ENCODE data around the gene KCNJ6. TPM values are rescaled to one million over a fixed set of nuclear protein-coding genes. Genes with fewer than 3 reads are reported as not detected.

The KCNJ6 gene
- total and polyA plus RNA-seq, 5 donors, result 0.03 TPM; not detected in 4

DNA sequence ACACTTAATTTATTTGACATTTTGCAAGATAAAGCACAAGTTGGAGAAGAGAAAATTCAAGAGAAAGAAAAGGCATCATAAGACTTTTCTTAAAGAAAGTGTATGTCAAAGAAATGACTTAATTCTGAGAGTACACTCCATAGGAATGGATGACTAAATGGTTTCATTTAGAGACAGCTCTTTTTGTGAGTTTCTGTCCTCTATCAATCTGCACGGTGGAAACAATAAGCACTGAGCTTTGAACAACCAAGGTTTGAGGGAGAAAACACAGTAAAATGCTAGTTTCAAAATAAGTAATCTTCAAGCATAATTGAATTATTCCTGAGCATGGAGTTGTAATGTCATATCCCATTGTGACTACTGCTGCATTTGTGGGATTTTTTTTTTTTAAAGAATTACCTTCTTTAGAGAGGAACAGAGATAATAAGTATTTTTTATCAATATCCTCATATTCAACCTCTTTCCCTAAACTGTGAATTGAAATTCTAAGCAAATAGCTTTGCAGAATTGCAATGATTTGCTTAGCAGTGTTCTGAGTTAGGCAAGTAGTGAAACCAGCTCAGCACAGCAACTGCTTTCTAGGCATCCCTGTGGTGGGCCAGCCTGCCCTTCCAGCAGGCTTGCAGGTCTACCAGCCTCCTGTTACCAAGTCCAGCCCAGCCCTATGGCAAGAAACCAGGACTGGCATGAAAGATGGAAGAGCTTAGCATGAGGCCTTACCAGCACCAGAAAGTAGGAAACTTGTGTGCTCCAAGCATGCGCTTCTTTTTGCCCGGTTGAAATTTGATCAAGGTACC lies 38.2 kb downstream of the KCNJ6 start:
- Histone ChIP-seq H3K27ac (ENCODE audit: low read length) (no peak overlapping the region), H3K4me1 (ENCODE audit: control insufficient read depth, insufficient read depth, low read length) (no peaks in the 10 kb centered on the region), H3K9me3 (ENCODE audit: control insufficient read depth, low read length) (no peaks in the 10 kb centered on the region), H3K27me3 (ENCODE audit: control insufficient read depth, insufficient read depth) (no peaks in the 10 kb centered on the region), H3K4me3 (ENCODE audit: low read length) (no peak overlapping the region)
- WGBS, result 84% methylated on average over 3 of the region's 3 CpGs
- no peak for ATAC-seq
- DNase-seq, result no peak
- intact Hi-C loops (cut with DNase I), result no loop called here

DNA sequence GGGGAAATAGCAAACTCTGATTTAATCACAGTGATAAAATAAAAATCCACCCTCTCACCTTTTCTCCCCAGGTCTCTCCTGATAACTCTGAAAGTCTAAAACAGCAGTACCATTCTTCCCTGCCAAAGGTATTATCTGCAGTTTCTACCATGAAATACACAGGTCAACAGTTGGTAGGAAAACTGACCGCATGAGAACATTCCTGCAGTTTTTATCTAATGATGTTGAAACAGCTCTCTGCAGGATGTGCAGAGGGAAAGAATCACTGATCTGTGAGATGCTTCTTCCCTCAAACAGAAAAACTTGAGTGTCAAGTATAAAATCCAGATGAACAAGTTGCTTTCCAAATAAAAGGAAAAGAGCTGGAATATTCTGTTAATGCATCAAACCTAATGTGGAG lies 39.1 kb downstream of the KCNJ6 start:
- Histone ChIP-seq H3K4me3 (ENCODE audit: low read length) (no peak overlapping the region), H3K27ac (ENCODE audit: low read length) (no peak overlapping the region), H3K9me3 (ENCODE audit: control insufficient read depth, low read length) (no peaks in the 10 kb centered on the region), H3K4me1 (ENCODE audit: control insufficient read depth, insufficient read depth, low read length) (no peaks in the 10 kb centered on the region), H3K27me3 (ENCODE audit: control insufficient read depth, insufficient read depth) (no peaks in the 10 kb centered on the region)
- DNase-seq (no peak), ATAC-seq (no peak)
- intact Hi-C loops (cut with DNase I), result no loop called here
- WGBS, result 33% methylated on average over 1 of the region's 1 CpG

DNA sequence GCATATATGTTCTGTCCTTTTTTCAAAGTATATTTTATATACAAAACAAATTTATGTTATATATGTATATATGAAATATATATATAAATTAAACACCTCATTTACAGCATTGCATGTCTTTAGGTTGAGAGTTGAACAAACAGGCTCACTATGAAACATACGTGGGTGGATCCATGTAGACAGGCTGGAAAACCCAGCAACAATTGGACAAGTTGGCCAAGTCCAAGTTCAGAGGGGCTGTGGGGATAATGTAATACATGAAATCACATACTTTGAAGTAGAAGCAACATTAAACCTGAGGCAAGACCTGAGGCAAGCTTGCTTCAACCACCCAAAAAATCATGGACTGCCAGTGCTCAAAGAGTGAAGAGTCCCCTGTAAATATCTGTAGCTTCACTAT lies 39.7 kb downstream of the KCNJ6 start:
- no peak overlapping the region for H3K4me3 ChIP-seq (ENCODE audit: low read length)
- H3K4me1 ChIP-seq (ENCODE audit: control insufficient read depth, insufficient read depth, low read length), result no peaks in the 10 kb centered on the region
- no peak overlapping the region for H3K27ac ChIP-seq (ENCODE audit: low read length)
- intact Hi-C loops (cut with DNase I), result no loop called here
- 83% methylated on average over 1 of the region's 1 CpG for WGBS
- DNase-seq, result no peak
- no peaks in the 10 kb centered on the region for H3K27me3 ChIP-seq (ENCODE audit: control insufficient read depth, insufficient read depth)
- H3K9me3 ChIP-seq (ENCODE audit: control insufficient read depth, low read length), result no peaks in the 10 kb centered on the region
- ATAC-seq, result no peak

DNA sequence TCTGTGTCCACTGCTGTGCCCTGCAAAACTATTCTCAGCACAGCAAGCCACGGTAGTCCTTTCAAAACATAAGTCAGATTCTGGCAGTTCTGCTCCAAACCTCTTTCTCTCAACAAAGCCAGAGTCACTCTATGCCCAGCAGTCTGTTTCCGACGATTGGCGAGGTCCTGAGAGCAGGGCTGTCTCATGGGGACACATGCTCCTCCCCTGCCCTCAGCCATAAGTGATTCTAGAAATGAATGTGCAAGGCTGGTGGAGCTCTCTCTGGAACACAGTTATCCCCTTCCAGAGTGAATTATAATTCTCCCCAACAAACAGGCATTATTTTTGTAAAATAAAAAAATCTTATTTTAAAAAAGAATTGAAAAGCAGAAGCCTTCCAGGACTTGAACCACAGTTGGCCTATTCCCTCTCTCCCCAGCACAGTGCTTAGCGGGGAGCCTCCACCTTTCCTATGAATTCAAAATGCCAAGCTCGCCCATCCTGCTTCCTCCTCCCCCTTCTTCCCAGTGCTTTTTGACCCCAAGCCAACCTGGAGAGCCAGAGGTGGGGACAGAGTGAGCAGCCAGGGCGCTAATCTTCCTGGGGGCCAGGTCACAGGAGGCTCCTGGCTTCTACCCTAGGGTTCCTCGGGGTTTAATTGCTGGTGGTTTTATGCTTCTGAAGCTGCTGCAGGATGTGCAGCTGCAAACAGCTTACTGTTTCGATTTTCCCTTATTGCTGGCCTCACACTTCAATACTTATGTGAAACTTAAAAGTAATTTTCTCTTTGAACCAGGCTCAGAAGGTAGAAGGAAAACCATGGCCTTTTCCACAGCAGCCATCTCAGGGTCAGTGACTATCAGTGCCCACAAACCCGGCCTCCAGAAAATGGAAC lies 41.1 kb downstream of the KCNJ6 start:
- Histone ChIP-seq H3K4me1 (ENCODE audit: control insufficient read depth, insufficient read depth, low read length) (no peaks in the 10 kb centered on the region), H3K27ac (ENCODE audit: low read length) (no peak overlapping the region), H3K4me3 (ENCODE audit: low read length) (no peak overlapping the region), H3K27me3 (ENCODE audit: control insufficient read depth, insufficient read depth) (no peaks in the 10 kb centered on the region), H3K9me3 (ENCODE audit: control insufficient read depth, low read length) (no peaks in the 10 kb centered on the region)
- no peak for DNase-seq
- no peak for ATAC-seq
- intact Hi-C loops (cut with DNase I), result no loop called here
- WGBS, result 68% methylated on average over 10 of the region's 10 CpGs

DNA sequence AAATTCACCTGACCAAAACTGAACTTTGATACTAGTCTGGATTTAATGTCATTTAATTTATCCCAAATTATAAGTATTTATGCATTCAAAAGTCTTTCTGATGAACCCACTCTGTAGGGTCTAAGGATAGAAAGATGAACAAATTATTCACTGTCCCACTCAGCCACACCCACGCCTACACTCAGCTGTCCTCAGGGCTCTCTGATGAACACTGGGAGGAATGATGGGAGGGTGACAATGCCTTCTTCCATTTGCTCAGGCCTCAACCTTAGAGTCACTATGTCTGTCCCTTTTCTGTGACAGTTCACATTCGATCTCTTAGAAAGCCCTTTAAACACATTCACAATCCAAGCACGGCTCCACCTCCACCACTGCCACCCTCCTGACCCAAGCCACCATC lies 41.8 kb downstream of the KCNJ6 start:
- H3K9me3 ChIP-seq (ENCODE audit: control insufficient read depth, low read length), result no peaks in the 10 kb centered on the region
- DNase-seq (no peak), ATAC-seq (no peak)
- no peaks in the 10 kb centered on the region for H3K4me1 ChIP-seq (ENCODE audit: control insufficient read depth, insufficient read depth, low read length)
- intact Hi-C loops (cut with DNase I), result no loop called here
- WGBS, result 51% methylated on average over 3 of the region's 3 CpGs
- no peaks in the 10 kb centered on the region for H3K27me3 ChIP-seq (ENCODE audit: control insufficient read depth, insufficient read depth)
- H3K4me3 ChIP-seq (ENCODE audit: low read length), result no peak overlapping the region
- no peak overlapping the region for H3K27ac ChIP-seq (ENCODE audit: low read length)

DNA sequence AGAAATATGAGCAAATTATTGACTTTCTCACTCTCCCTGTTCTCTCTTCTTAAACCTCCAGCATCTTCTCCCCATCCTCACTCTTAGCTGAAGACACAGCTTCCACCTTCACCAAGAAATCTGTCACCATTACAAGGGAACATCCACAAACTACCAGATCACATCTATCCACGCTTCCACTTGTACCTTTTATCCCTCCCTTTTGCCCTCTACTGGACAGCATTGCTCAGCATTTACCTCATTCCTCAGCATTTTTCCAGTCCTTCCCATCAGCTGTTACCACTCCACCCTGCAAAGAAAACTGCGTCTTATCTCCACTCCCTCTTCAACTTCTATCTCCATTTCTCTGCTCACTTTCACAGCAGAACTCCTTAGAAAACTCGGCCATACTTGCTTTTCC lies 42.6 kb downstream of the KCNJ6 start:
- no peaks in the 10 kb centered on the region for H3K9me3 ChIP-seq (ENCODE audit: control insufficient read depth, low read length)
- H3K27me3 ChIP-seq (ENCODE audit: control insufficient read depth, insufficient read depth), result no peaks in the 10 kb centered on the region
- ATAC-seq (no peak), DNase-seq (no peak)
- intact Hi-C loops (cut with DNase I), result no loop called here
- no peak overlapping the region for H3K27ac ChIP-seq (ENCODE audit: low read length)
- no peak overlapping the region for H3K4me3 ChIP-seq (ENCODE audit: low read length)
- WGBS, result 39% methylated on average over 3 of the region's 3 CpGs
- H3K4me1 ChIP-seq (ENCODE audit: control insufficient read depth, insufficient read depth, low read length), result no peaks in the 10 kb centered on the region

DNA sequence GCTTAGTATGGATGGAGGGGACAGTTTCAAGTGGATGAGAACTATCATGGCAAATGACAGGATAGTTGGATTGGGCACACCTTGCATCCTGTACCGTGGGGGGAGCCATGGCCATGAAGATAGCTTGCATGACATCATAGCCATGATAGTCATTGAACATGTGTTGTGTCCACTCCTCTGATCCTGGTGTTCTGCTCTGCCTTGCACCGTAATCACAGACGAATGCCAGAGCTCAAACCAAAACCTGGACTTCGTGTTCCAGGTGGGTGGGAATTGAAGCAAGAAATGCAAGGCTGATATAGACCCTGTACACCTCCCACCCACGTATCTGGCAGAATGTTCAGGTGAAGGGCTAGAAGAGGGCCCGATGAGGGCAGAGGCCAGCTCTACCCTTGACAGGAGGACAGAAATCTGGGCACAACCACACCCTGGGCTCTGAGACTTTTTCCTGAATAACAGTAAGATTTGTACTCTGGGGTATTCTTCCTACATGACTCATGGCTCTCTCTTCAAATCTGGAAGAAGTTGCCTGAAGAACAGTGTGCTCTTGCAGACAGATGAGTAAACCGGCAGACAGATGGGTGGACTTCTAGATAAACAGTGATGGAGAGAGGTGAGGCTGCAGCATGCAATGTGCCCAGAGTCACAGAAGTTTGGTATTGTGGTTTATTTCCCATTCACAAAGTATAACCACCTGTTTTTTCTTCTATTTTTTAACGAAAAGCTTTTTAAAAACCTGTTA lies 45.0 kb downstream of the KCNJ6 start:
- Histone ChIP-seq H3K9me3 (ENCODE audit: control insufficient read depth, low read length) (no peaks in the 10 kb centered on the region), H3K4me1 (ENCODE audit: control insufficient read depth, insufficient read depth, low read length) (no peaks in the 10 kb centered on the region), H3K27ac (ENCODE audit: low read length) (no peak overlapping the region), H3K27me3 (ENCODE audit: control insufficient read depth, insufficient read depth) (no peaks in the 10 kb centered on the region), H3K4me3 (ENCODE audit: low read length) (no peak overlapping the region)
- ATAC-seq, result no peak
- WGBS, result 70% methylated on average over 8 of the region's 8 CpGs
- DNase-seq, result no peak
- intact Hi-C loops (cut with DNase I), result no loop called here

DNA sequence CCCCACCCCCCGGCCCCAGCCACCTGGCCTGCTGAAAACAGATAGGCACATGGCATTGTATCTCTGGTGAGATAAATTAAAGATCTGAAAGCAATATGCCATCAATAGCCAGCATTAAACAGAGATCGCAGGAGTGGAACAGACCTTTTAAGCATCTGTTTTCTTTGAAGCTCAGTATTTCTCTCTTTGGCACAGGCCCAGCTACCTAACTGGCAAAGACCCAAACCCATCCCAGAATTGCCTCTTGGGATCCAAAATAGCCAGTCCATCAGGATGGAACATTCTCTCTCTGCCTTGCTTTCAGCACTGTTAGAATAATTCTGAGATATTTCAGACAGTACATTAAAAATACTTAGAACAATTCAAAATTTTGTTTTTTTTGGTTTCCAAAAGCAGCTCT lies 46.0 kb downstream of the KCNJ6 start:
- no peak overlapping the region for H3K4me3 ChIP-seq (ENCODE audit: low read length)
- no peak for ATAC-seq
- intact Hi-C loops (cut with DNase I), result no loop called here
- 70% methylated on average over 2 of the region's 2 CpGs for WGBS
- no peaks in the 10 kb centered on the region for H3K4me1 ChIP-seq (ENCODE audit: control insufficient read depth, insufficient read depth, low read length)
- no peaks in the 10 kb centered on the region for H3K27me3 ChIP-seq (ENCODE audit: control insufficient read depth, insufficient read depth)
- no peaks in the 10 kb centered on the region for H3K9me3 ChIP-seq (ENCODE audit: control insufficient read depth, low read length)
- H3K27ac ChIP-seq (ENCODE audit: low read length), result no peak overlapping the region
- DNase-seq, result no peak

DNA sequence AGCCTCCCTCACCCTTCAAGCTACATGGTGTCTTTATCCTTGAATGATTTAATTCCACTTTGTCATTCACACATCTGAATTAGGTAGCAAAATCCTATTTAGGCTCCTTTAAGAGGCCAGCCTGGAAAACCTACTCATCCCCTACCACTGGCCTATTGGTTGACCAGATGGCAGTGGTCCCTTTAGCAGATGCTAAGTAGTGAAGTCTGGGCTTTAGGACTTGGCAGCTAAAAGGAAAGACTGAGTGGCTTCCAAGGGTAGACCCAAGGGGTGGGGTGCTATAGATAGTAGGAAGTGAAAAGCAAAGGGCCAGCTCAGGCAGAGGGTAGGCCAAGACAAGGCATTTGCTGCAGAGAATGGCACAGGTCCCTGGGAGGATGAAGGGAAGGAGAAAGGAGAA lies 46.6 kb downstream of the KCNJ6 start:
- no peak for ATAC-seq
- no peak overlapping the region for H3K4me3 ChIP-seq (ENCODE audit: low read length)

DNA sequence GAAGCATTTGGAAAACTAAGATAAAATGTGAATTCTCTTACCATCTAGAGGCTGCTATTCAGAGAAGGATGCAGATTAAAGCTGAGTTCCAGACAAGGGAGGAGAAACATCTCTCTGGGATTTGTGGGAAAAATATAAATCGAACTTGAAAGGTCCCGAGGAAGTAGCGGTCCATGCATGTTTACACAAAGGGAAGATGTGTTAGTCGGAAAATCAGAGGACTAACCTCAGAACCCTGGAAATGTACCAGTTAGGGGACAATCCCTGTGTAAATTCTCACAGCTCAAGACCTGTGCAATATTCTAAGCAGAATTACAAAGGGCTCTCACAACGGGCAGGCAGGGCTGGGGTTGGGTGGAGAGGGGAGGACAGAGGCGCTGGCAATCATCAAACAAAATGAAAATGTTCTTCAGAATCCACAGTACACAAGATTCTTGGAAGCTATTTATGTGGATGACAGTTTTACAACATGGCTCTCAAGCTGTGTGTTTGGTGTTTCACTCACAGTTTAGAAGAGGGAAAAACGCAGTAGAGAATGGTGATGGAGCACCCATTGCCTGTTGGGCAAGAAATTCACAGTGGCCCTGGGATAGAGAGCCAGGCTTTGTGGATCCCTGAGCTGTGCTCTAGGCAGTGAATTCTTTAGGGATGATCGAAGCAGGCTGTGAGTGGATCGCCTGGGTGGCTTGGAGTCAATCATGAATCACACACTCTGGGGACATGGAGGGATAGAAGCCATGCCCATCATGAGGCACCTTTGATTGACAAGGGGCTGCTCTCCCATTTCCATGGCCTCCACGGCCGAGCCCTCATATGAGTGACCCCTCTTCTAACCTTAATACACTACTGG lies 47.6 kb downstream of the KCNJ6 start:
- H3K27ac ChIP-seq (ENCODE audit: low read length), result no peak overlapping the region
- H3K27me3 ChIP-seq (ENCODE audit: control insufficient read depth, insufficient read depth), result no peaks in the 10 kb centered on the region
- H3K4me1 ChIP-seq (ENCODE audit: control insufficient read depth, insufficient read depth, low read length), result no peaks in the 10 kb centered on the region
- DNase-seq, result no peak
- ATAC-seq, result no peak
- no peaks in the 10 kb centered on the region for H3K9me3 ChIP-seq (ENCODE audit: control insufficient read depth, low read length)
- intact Hi-C loops (cut with DNase I), result no loop called here
- 77% methylated on average over 11 of the region's 11 CpGs for WGBS
- no peak overlapping the region for H3K4me3 ChIP-seq (ENCODE audit: low read length)

More for the DNA sequence above, 46.6 kb downstream of the KCNJ6 start:
- Histone ChIP-seq H3K27me3 (ENCODE audit: control insufficient read depth, insufficient read depth) (no peaks in the 10 kb centered on the region), H3K4me1 (ENCODE audit: control insufficient read depth, insufficient read depth, low read length) (no peaks in the 10 kb centered on the region), H3K9me3 (ENCODE audit: control insufficient read depth, low read length) (no peaks in the 10 kb centered on the region), H3K27ac (ENCODE audit: low read length) (no peak overlapping the region)
- intact Hi-C loops (cut with DNase I), result no loop called here
- DNase-seq, result no peak

All from right cardiac atrium (tissue), 5 donors.